ENCODE results near the gene SIL1.

The SIL1 gene

GRCh38 chr5:138953387-138954256 is 244.5 kb downstream of the SIL1 start:
- no peak for DNase-seq

GRCh38 chr5:138952962-138953361 is 245.2 kb downstream of the SIL1 start:
- no peak for DNase-seq

GRCh38 chr5:138951986-138952735 is 246.0 kb downstream of the SIL1 start:
- no peak for DNase-seq

- DNase-seq = no peak
Measured at GRCh38 chr5:138951091-138951985, 246.8 kb downstream of the SIL1 start.

DNA sequence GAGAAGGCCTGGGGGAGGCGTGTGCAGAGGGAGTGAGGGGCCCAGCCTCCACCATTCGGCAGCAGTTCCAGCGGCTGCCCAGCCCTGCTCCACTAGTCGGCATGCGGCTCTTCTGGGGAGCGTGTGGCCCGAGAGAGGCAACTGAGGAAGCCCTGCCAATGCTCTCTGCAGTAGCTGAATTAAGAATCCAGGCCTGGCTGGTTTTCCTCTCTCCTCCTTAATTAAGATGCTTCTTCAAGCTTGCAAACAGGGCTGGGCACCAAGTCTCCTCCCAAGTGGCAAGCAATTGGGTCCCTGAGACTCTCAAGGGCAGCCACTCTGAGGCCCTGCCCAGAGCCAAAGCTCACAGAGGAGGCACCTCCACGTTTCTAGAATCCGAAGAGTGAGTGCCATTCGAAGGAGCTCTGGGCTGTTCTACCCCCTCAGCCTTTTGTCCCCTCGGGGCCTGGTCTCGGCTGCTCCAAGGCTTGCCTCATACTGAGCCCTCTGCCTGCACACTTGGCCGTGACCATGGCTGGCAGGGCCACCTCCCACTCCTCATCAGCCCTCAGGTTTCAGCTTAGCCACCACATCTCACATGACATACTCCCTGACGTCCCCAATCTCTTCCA is 247.6 kb downstream of the SIL1 start:
- DNase-seq = no peak

DNA sequence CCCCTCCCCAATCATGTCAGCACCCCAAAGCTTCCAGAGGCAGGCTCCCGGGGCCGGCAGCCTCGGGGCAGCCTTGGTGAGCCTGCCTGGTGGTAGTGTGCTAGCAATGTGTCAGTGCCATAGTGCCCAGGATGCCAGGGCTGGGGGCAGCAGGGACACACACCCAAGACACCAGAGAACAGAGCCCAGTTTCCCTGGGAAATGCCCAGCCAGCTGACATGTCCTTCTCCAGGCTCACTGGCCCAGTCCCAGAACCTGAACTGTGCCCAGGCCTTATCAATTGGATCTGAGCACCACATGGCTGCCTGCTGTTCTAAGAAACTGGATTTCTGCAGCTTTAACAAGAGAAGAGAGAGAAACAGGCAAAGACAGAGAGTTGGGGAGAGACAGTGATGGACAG is 248.2 kb downstream of the SIL1 start:
- no peak for DNase-seq

DNA sequence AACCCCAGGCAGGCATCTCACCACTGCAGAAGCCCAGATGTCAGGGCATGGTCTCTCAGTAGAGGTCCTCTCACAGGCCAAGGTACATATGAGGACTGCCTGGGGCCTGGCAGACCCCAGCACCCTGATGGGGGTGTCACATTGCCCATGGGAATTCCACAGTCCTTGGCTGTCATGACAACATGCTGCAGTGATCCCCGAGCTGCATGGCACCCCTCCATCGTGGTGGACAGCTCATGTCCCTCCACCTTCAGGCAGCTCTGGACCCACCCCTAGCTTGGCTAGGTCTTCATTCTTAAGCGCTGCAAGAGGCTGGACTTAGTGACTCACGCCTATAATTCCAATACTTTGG is 249.0 kb downstream of the SIL1 start:
- no peak for DNase-seq

DNA sequence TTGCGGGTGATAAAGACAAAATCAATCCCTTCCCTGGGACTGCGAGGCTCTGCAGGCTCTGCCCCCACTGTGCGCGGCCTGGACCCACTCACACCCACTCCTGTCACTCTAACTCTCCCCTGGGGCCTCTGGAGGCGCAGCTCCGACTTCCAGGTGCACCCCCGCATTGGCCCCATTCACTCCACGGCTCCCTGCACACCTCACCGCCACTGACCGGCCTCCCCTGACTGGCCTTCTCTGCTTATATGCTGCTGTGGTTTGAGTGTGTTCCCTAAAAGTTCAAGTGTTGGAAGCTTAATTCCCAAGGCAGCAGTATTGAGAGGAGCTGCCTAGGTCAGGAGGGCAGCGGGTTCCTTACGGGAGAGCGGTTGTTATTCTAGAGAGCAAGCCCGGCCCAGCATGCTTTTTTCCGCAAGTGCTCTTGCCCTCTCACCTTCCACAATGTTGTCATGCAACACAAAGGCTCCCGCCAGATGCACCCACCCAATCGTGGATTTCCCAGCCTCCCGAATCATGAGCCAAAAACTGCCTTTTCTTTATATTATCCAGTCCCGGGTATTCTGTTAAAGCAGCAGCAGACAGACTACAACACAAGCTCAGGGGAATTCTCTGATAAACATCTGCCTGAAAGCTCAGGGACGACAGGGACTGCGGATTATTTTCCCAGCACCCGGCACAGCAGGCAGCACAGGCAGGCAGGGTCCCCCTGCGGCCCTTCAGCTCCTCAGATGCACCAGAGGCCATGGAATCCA is 249.5 kb downstream of the SIL1 start:
- DNase-seq = no peak

GRCh38 chr5:138947780-138948179 is 250.4 kb downstream of the SIL1 start:
- DNase-seq = no peak

DNA sequence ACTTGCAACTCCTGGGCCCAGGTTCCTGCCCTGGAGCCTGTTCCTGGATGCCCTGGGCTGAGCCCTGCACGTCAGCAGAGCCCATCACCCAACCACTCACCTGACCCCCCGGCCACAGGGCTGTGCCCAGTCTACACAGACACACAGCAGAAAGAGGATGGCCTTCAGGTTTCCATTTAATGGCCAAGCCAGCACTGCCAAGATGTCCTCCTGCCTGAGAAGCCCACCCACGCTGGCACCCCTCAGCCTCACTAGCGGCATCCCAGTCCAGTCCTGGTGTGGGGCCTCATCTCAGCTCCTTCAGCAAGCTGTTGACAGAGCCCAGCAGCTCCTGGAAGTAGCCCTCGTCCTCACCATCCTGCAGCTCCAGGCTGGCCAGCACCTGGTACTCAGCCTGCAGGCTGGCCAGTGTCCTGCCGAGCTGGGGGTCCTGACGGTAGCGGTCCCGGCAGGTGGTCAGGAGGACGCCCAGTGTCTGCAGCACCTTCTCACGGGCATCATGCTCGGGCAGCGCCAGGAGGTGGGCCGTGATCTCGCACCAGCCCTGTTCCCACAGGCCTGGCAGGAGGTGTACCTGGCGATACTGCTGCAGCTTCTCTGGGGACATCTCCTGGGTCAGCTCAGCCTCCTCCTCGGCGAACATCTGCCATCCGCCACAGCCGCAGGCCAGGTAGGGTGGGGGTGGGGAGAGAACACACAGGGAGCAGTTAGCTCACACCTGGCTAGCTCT is 251.2 kb downstream of the SIL1 start:
- DNase-seq = no peak

DNA sequence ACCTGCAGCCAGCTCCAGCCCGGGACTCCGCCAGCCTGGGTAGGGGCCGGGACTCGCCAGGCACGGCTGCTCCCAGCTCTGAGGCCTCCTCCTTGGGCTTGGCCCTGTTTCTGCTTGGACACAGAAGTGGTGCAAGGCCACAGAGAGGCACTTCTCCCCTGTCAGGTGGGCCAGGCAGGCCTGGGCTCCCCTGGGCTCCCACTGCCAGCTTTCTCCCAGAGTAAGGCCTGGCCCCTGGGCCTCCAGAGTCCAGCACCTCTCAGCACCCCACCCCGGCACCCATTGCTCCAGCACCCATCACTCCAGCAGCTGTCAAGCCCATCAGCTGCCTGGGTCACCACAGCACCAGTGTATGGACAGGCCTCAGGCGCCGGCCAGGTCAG is 251.9 kb downstream of the SIL1 start:
- no peak for DNase-seq

GRCh38 chr5:138945421-138946240 is 252.5 kb downstream of the SIL1 start:
- no peak for DNase-seq

DNA sequence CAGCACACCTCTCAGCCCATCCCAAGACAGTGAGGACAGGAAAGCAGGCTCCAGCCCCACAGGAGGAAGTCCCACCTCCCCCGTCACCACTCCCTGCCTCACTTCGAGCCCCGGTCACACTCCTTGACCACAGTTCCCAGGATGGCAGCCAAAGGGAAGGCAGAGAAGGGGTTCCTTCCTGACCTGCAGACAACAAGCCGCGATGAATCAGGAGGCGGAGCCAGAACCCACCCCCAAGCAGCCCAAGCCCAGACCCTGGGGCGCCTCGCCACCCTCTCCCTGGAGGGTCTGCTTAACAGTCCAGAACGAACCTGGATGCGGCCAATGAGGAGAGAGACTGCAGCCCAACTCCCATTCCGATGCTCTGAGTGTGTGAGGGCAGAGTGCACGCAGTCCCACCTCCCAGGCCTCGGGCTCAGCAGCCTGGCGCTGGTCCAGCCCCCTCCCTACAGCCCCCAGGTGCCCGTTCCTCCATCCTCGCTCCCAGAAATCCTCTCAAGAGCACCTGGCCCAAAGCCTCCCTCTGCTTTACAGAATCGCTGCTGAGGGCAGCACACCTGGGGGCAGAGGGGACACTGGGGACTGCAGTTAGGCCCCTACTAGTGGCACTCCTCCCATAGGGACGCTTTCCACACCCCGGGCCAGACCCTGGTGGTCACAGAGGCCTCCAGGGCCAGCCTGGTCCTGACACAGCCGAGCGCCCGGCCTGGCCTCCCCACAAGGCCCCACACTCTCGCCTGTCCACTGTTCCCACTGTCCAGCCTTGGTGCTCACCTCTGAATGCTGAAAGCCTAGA is 253.4 kb downstream of the SIL1 start:
- DNase-seq = no peak

- DNase-seq = no peak
Measured at GRCh38 chr5:138943599-138944173, 254.5 kb downstream of the SIL1 start.

DNA sequence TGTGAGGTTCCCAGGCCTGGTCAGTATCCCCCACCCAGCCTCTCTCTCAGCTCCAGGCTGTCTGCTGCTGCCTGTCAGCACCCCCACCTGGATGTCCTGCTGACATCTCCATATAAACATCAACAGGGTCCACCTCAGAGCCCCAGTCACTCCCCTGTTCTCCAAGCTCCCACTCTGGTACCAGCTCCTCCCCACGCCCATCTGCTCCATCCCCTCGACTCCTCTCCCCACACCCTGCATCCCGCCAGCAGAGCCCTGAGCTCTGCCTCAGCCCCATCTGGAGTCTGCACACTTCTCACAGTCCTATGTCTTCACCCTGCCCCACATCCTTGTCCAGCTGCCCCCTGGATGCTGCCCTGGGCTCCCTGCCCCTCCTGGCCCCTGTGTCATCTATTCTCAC is 255.3 kb downstream of the SIL1 start:
- no peak for DNase-seq

DNA sequence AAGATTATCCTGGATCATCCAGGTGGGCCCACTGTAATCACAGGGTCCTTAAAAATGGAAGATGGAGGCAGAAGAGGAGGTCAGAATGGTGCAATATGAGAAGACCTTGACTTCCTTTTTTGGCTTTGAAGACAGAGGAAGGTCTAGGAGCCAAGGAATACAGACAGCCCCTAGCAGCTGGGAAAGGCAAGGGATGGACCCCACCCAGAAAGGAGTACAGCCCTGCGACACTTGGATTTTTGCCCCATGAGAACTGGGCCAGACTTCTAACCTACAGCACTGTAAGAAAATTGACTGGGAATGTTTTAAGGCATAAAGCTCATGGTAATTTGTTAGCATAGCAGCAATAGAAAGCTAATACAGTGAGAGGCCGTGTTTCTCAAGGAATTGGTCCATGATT is 256.1 kb downstream of the SIL1 start:
- DNase-seq = no peak

DNA sequence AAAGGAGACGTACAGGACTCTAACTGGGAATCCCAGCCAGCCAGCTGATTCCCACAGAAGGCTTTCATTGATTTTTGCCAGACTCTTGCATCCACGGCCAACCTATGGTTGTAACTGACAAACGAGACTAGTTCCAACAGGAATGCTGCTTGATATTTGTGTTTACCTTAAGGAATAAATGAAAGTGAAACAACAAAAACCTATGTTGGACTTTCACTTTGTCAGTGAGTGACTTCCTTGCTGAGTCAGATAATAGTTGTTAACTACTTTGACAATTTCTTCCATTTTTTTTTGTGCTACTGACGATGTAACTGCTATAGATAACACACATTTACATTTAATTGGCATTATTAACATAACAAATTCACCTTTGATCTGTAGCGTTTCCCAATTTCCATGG is 259.6 kb downstream of the SIL1 start:
- no peak for DNase-seq

DNA sequence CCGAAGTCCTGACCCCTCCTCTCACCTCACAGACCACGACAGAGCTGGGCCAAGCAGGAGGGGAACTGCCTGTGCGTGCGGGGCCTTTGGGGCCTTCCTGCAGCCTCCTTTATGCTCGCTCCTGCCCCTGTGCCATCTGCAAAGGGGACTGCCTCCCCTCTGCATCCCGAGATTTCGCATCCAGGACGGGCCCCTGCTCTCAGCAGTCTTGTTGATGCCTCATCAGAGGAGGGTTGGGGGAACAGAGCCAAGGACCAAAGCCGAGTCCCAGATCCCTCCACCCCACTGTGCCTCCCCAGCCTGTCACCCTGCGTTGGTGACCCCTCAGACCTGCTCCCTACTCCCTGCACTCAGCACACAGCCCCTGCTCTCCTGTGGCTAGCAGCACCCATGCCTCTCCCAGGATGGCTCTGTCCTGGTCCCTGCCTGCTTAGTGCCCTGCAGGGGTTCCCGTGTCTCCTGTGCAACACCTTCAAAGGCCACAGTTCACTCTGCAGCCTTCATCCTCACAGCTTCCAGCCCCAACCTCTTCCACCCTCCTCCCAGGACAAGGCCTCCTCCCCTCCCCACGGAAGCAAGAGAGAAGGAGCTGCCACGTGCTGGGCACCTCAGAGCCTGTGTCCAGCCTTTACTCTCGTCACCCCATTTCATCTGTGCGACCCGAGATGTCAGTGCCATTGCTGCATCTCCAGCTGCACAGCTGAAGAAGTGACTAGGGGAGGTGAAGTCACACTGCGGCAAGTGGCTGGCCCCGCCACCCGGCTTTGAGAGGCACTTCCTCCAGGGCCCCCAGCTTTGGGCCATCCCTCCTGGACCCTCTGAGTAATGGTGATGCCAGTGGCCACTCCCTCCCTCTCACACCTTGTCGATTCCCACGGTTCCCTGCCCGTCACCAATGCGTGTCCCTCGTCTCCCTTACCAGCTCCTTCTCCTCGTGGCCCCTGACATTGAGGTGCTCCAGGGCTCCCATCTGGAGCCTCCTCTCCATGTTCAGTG is 260.5 kb downstream of the SIL1 start:
- no peak for DNase-seq
